ENCODE measurements around the gene MSANTD1.
"Not testable (repeated sequence)": the region's sequence is repeated elsewhere in the genome, so short reads cannot be mapped to it uniquely, and the experiment has no call there.

MSANTD1 gene

GRCh38 chr4:3291969-3292570 lies 43.1 kb downstream of the MSANTD1 start:
- DNase-seq: no peak

DNA sequence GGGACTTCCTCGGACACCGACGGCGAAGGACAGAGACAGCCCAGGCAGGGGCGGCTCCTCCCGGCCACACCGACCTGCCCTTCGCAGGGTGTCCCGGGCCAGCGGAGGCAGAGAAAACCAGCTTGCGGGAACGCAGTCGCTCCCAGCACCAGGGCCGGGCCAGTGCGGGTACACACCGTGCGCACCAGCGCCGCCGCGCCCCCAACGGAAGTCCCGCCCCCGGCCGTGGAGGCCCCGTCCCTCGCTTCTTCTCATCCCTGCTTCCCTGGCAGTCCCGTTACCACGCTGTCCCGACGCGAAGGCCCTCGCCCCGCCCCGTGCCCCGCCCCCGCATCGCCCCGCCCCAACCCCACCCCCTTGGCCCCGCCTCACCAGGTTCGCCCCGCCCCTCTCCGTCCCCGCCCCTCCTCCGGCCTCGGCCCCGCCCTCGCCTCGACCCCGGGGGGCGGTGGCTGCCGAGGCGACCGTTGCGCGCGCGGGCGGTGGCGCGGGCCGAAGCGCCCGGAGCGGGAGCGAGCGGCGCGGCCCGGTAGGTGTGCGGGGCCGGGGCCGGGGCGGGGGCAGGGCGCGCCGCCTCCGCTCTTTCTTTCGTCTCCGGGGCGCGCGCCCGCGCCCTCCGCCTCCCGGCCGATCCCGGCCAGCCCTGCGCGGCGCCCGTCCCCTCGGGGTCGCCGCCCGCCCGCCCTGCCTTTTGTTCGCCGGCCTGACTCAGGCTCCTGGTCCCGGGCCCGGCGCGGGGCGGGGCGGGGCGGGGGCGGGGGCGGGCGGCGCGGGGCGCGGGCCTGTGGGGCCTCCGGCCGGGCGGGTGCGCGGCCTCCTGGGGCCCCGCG lies 43.8 kb downstream of the MSANTD1 start, which contains the start of gene RGS12:
TSS of gene RGS12 (plus strand) at position 451 of the 830 bp plus-strand sequence. CDS start 23,150 bp downstream, outside the sequence.
- peak; percentile 9 for DNase-seq

DNA sequence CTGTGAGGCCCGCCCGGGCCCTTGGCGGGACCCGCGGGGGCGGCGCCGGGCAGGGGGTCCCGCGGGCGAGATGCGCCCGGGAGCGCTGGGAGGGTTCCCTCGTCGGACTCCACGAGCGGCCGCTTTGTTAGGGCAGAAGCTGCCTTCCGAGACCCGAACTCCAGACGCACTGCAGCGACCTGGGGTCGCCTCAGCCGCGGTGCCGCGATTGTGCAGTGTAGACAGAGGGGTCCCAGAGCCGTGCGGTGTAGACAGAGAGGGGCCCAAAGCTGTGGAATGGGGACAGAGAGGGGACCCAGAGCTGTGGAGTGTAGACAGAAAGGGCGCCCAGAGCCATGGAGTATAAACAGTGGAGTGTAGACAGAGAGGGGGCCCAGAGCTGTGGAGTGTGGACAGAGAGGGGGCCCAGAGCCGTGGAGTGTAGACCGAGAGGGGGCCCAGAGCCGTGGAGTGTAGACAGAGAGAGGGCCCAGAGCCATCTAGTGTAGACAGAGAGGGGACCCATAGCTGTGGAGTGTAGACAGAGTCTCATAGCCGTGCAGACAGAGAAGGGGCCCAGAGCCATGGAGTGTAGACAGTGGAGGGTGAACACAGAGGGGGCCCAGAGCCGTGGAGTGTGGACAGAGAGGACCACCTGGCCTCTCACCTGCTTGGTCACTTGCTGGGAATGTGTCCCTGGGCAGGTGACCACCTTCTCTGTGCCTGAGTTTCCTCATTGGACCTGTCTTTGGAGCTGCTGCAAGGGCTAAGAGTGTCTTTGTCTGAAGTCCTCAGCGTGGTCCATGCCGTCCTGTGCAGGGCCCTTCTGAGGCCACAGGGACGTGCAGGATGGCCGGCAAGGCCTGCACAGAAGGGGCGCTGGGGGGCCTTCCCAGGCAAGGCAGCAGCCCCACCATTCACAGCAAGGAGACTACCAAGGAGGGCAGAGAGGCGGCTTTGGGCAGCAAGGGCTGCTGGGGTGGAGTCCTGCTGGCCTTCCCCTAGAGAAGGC lies 44.7 kb downstream of the MSANTD1 start:
- DNase-seq: no peak

DNA sequence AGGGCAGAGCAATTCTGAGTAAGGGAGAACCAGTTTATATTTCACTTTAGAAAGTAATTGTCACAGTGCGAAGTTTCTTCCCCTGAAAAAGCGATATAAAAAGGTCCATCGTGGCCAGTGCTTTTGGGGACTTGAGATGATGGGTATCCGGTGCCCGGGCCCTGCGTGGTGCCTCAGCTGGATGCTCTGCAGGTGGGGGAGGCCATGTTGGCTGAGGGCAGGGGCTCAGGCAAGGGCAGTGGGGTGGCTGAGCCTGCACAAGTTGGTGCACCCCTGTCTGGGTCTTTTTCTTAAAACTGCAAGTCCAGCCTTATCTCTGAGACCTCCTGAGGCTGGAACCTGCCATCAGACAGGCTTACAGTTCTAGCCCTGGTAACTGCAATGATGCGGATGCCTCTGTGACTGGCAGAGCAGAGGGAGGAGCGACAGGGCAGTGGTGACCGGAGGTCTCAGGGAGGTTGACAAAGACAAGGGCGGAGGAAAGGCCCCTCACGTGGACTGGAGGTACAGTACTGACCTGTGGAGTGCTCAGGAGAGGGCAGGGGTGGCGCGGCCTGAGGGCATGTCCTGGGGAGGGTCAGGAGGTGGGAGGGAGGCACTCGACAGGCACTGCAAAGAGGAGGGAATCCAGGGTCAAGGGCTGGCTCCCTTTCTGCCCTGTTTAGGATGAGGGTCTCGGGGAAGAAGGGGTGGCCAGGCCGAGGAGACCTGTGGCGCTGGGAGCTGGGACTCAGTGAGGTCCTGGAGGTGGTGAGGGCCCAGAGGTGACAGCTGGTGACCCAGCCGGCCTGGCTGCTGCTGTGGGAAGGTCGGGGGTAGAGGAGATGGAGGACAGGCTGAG lies 45.7 kb downstream of the MSANTD1 start:
- no peak for DNase-seq

- DNase-seq: no peak
These were observed 47.1 kb downstream of the MSANTD1 start for GRCh38 chr4:3295837-3296624.

DNA sequence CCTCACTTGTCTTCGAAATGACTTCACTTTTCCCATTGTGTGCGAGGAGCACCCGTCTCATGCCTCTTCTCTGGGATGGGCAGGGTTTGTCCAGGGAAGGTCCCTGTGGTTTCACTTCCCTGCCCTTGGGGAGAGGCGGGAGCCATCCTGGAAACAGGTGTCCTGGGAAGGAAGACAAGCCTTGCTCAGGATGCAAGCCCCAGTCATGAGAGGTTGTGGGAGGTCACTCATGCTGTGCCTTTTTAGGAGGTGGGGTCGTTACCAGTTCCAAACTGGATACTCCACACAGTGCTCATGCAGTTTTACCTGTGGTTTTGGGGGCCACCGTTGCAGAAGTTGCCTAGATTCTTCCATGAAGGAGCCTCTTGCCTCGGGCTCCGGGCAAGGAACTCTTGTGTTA lies 47.7 kb downstream of the MSANTD1 start:
- no peak for DNase-seq

DNA sequence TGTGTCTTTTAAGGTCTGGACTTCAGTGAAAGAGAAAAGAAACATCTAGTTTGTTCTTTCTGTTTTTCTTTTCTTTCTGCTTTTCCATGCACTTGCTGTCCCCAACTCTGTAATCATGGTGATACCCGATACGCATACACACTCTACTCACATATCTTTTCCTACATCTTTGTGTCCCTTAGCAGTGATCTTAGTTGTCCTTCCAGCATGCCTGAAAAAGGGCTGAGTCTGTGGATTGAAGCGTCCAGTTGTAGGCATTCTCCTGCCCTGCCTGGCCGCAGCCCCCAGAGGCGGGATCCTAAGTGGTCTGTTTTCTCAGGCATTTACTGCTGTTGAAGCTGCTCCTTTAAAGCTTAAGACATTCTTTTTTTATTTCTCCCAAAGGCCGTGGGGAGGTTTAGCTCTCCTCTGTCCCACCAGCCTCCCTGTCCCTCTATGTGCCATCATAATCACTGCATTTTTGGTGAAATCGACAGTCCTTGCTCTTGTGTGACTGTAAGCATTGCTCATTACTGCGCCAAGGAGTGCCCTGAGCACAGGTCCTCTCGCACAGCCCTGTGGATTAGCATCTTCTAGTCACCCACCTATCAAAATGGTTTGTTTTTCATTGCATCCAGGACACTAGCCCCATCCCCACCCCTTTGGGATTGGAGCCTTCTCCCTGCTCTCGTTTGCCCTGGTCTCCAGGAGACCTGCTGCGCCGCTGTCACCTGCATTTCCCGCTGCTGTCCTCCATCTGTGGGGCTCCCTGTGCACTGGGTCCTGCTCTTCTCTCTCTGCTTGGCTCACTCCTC lies 48.3 kb downstream of the MSANTD1 start:
- DNase-seq: no peak

- no peak for DNase-seq
These were observed 50.4 kb downstream of the MSANTD1 start for GRCh38 chr4:3299122-3299975.

DNA sequence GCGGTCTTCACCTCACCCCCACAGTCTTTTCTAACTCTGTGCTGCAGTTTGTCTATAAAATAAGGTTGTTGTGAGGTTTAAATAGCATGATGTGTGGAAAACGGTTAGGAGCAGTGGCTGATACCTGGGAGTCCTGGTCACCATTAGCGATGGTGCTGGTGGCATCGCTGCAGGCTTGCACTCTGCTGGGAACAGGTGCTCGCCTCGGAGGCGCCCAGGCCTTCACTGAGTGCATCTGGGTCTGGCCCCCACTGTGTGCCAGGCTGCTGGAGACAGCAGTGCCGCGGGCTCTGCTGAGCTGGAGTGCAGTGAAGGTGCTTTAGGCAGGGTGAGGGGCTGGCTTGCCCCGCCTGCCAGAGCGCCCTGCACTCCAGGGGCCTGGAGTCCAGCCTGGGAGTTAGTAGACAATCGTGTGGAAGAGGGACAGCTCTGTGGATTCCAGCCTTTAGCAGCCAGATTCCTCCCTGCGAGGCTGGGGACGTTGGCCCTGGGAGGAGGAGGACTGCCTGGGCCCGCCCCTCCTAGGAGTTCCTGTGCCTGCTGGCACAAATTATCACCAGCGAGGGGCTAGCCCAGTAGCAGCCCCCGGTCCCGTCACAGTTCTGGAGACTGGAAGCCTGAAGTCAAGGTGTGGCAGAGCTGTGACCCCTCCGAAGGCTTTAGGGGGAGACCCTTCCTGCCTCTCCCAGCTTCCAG lies 51.2 kb downstream of the MSANTD1 start:
- DNase-seq: no peak

- not testable (repeated sequence) for DNase-seq
These were observed 51.9 kb downstream of the MSANTD1 start for GRCh38 chr4:3300882-3301281.

- DNase-seq: no peak
These were observed 52.7 kb downstream of the MSANTD1 start for GRCh38 chr4:3301450-3302172.

GRCh38 chr4:3302173-3302785 lies 53.3 kb downstream of the MSANTD1 start:
- no peak for DNase-seq

- no peak for DNase-seq
These were observed 54.0 kb downstream of the MSANTD1 start for GRCh38 chr4:3302786-3303564.

- DNase-seq: no peak
These were observed 54.5 kb downstream of the MSANTD1 start for GRCh38 chr4:3303565-3303824.

DNA sequence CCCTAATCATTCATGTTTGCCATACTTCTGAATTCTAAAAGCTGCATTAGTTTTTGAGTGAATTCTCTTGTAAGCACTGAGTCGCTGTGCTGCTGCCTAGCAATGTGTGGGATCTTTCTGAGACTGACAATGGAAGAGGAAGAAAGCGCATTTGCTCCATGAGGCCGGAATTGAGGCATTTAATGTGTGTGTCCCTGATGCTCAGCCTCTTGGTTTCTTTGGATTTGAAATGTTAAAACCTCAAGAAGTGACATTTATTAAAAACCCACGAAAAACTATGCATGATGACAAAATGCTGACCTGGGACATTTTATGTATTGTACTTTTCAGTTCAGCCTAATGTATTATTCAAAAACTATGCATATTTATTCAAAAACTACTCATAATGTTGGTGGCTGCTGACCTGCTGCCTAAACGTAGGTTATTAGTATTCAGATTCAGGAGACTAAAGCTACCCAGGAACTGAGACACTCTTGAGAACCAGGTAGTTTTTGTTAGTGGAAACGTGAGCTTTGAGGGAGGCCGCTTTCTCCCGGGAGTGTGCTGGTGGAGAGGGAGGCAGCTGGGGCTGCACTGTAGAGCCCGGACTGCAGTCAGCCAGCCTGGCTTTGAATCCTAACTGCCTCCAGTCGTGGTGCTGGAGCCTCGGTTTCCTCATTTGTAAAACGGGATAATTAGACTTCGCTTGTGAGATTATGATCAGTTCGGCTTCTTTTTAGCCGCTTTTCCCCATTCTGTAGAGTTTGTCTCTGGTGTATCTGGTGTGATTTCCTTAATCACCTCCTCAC lies 55.2 kb downstream of the MSANTD1 start:
- DNase-seq: no peak

Data from NCI-H1436 treated with DMSO at 0.1 percent for 48 hours (cell line).